MCF 10A (cell line): ENCODE measurements around the gene IL4R. TPM values are rescaled to one million over a fixed set of nuclear protein-coding genes. Genes with fewer than 3 reads are reported as not detected.

Experiments used
- BruUV-seq: library from RNA; stranded (reverse); fragments of 400-500 nt; replicated peaks from 2 replicates; lab custom pipeline; 2021; lab: Mats Ljungman, UMichigan
- CTCF ChIA-PET: fragments of 300-600 bp; sonication (Branson Sonifier 250); formaldehyde crosslinking; extraction: SDS; loops from one replicate; lab custom pipeline; 2021; ENCODE audit warnings: antibody characterized with exemption, inconsistent platforms; lab: Yijun Ruan, JAX
- POLR2A ChIA-PET: fragments of 300-600, 350-650 bp; sonication (Branson Sonifier 250); formaldehyde crosslinking; extraction: SDS; loops from one replicate; lab custom pipeline; 2020; ENCODE audit warnings: antibody characterized with exemption, inconsistent platforms; lab: Yijun Ruan, JAX
- DNase-seq: peaks from one replicate; pipeline ENCODE4 v3.0.0-alpha.2; 2018; ENCODE audit not compliant: unreplicated experiment
- H3K27ac Mint-ChIP-seq: one replicate; pipeline ENCODE4 v1.8.0; 2022; ENCODE audit warnings: mild to moderate bottlenecking, low read depth, mixed read lengths; ENCODE audit not compliant: unreplicated experiment
- H3K27me3 Mint-ChIP-seq: one replicate; pipeline ENCODE4 v1.8.0; 2022; ENCODE audit warnings: mixed read lengths; ENCODE audit not compliant: insufficient read depth, unreplicated experiment
- H3K36me3 Mint-ChIP-seq: one replicate; pipeline ENCODE4 v1.8.0; 2022; ENCODE audit warnings: mild to moderate bottlenecking, moderate library complexity, mixed read lengths; ENCODE audit not compliant: insufficient read depth, unreplicated experiment
- H3K4me1 Mint-ChIP-seq: one replicate; pipeline ENCODE4 v1.8.0; 2022; ENCODE audit warnings: mixed read lengths; ENCODE audit not compliant: insufficient read depth, unreplicated experiment
- H3K4me3 Mint-ChIP-seq: one replicate; pipeline ENCODE4 v1.8.0; 2022; ENCODE audit warnings: mild to moderate bottlenecking, moderate library complexity, mixed read lengths; ENCODE audit not compliant: unreplicated experiment
- H3K9me3 Mint-ChIP-seq: one replicate; pipeline ENCODE4 v1.8.0; 2022; ENCODE audit warnings: mixed read lengths; ENCODE audit not compliant: unreplicated experiment
- intact Hi-C: fragments of 100-400 bp; cut with micrococcal nuclease; formaldehyde crosslinking; loops from 2 replicates; pipeline ENCODE4 v1.14.1; 2022
- total RNA-seq: library from RNA; stranded (reverse); gene quantifications from 2 replicates; pipeline ENCODE4 v1.2.3, GENCODE V29; 2022
- TF ChIP-seq, protein P1 (sequence below): fragments of 200-600 bp; IDR thresholded peaks from one replicate; pipeline ENCODE4 v1.8.0; 2022; ENCODE audit warnings: antibody characterized with exemption, mild to moderate bottlenecking; ENCODE audit not compliant: unreplicated experiment

IL4R gene
- total RNA-seq, 1 experiment from 2014 or later = 51.9 TPM

DNA sequence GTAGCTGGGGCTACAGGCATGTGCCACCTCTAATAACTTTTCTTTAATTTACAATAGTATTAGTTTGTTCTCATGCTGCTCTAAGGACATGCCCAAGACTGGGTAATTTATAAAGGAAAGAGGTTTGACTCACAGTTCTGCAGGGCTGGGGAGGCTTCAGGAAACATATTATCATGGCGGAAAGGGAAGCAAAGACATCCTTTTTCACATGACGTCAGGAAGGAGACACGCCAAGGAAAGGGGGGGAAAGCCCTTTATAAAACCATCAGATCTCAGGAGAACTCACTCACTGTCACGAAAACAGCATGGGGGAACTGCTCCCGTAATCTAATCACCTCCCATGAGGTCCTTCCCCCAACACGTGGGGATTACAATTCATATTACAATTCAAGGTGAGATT lies 18.3 kb downstream of the IL4R start:
- H3K27ac Mint-ChIP-seq = no peak overlapping the region

DNA sequence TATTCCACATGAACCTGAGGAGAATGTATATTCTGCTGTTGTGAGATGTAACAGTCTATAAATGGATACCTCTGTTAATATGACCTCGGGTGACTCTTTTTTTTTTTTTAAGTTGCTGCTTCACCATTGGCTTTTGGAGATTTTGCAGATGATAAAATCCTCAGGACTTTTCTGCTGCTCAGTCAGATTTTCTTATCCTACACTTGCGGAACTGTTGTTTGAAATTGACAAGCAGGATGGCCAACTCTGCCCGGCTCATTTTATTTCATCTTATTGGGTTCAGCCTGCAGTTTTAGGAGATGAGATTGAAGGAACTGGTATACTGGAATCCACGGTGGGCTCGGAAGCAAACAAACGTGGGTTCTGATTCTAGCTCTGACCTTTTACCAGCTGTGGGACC lies 19.3 kb downstream of the IL4R start:
- Mint-ChIP-seq H3K9me3 (no peaks in the 10 kb centered on the region), H3K4me1 (no peaks in the 10 kb centered on the region), H3K36me3 (peaks cover 39% of the 10 kb centered on the region), H3K27me3 (no peaks in the 10 kb centered on the region), H3K4me3 (no peak overlapping the region), H3K27ac (no peak overlapping the region)
- ChIA-PET CTCF (interaction anchor here (3.2 kb wide), 1 partner anchor 35 kb away, joined by 13 read pairs; no protein-coding TSS in a partner anchor), POLR2A (interaction anchor here (1.2 kb wide), 1 partner anchor 10 kb away, joined by 5 read pairs; no protein-coding TSS in a partner anchor)
- DNase-seq = no peak
- TF ChIP-seq, protein P1, sequence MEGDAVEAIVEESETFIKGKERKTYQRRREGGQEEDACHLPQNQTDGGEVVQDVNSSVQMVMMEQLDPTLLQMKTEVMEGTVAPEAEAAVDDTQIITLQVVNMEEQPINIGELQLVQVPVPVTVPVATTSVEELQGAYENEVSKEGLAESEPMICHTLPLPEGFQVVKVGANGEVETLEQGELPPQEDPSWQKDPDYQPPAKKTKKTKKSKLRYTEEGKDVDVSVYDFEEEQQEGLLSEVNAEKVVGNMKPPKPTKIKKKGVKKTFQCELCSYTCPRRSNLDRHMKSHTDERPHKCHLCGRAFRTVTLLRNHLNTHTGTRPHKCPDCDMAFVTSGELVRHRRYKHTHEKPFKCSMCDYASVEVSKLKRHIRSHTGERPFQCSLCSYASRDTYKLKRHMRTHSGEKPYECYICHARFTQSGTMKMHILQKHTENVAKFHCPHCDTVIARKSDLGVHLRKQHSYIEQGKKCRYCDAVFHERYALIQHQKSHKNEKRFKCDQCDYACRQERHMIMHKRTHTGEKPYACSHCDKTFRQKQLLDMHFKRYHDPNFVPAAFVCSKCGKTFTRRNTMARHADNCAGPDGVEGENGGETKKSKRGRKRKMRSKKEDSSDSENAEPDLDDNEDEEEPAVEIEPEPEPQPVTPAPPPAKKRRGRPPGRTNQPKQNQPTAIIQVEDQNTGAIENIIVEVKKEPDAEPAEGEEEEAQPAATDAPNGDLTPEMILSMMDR = no peak
- intact Hi-C loops = no loop called here
- no TSS peak for BruUV-seq

More for the DNA sequence above, 18.3 kb downstream of the IL4R start:
- ChIA-PET CTCF (no interaction called here), POLR2A (interaction anchor here (1.7 to 6.8 kb wide), 2 partner anchors 15 to 67 kb away, joined by 3 to 57 read pairs; no protein-coding TSS in a partner anchor)
- Mint-ChIP-seq H3K4me1 (peaks cover 5% of the 10 kb centered on the region), H3K4me3 (no peak overlapping the region), H3K36me3 (peaks cover 39% of the 10 kb centered on the region), H3K27me3 (no peaks in the 10 kb centered on the region), H3K9me3 (no peaks in the 10 kb centered on the region)
- no TSS peak for BruUV-seq
- TF ChIP-seq, protein P1 = no peak
- intact Hi-C loops = no loop called here
- no peak for DNase-seq

DNA sequence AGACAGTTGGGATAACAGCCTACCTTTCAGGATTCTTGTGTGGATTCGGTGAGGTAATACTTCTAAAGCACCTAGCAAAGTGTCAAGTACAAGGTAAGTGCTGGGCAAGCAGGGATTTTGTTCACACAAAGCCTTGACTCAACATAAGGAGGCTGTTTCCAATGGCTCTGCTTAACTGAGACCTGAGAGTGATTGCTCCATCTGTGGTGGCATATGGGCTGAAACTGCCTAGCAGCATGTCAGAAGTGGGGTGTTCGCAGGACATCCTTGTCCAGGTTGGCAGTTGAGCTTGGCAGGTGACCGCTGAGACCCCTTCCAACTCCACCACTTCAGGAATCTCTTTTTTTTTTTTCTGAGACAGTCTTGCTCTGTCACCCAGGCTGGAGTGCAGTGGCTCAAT lies 19.8 kb downstream of the IL4R start:
- no peaks in the 10 kb centered on the region for H3K27me3 Mint-ChIP-seq
- TF ChIP-seq, protein P1 = no peak
- H3K4me3 Mint-ChIP-seq = no peak overlapping the region
- CTCF ChIA-PET = interaction anchor here (3.2 kb wide), 1 partner anchor 34 kb away, joined by 13 read pairs; no protein-coding TSS in a partner anchor
- intact Hi-C loops = no loop called here
- no peaks in the 10 kb centered on the region for H3K9me3 Mint-ChIP-seq
- H3K27ac Mint-ChIP-seq = no peak overlapping the region
- no peak for DNase-seq
- H3K4me1 Mint-ChIP-seq = no peaks in the 10 kb centered on the region
- BruUV-seq = no TSS peak
- H3K36me3 Mint-ChIP-seq = peaks cover 39% of the 10 kb centered on the region
- POLR2A ChIA-PET = interaction anchor here (1.2 kb wide), 1 partner anchor 11 kb away, joined by 5 read pairs; no protein-coding TSS in a partner anchor

DNA sequence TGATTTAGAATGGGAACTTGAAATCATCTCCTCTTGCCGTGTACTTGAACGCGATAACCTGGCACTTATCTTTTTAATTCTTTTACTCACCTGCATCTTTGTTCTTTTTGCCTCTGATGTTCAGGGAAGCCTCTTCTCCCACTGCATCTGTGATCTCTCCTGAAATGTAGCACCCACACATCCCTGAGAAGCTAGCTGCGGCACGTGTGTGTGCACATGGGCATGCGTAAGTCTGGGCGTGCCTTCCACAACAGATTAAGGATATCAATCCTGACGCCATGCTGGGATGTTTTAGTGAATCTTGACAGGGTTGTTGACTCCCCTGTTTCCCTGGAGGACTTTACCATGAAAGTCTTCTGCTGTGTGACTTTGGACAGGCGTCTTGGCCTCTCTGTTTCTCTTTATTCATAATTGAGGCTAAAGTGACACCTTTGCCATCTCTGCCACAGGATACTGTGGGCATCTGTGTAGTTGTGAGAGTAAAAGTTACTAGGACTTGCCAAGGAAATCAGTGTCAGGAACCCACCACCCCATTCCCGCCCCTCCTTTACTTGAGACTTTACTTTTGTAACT lies 20.5 kb downstream of the IL4R start:
- Mint-ChIP-seq H3K4me3 (no peak overlapping the region), H3K27ac (no peak overlapping the region), H3K9me3 (no peaks in the 10 kb centered on the region), H3K36me3 (peaks cover 37% of the 10 kb centered on the region), H3K27me3 (no peaks in the 10 kb centered on the region), H3K4me1 (no peaks in the 10 kb centered on the region)
- no TSS peak for BruUV-seq
- TF ChIP-seq, protein P1 = no peak
- intact Hi-C loops = no loop called here
- ChIA-PET CTCF (interaction anchor here (0.6 to 3.2 kb wide), 2 partner anchors 34 to 121 kb away, joined by 5 to 13 read pairs; no protein-coding TSS in a partner anchor), POLR2A (interaction anchor here (1.2 kb wide), 1 partner anchor 11 kb away, joined by 5 read pairs; no protein-coding TSS in a partner anchor)
- no peak for DNase-seq
